ENCODE measurements around the gene CHI3L2. TPM values are rescaled to one million over a fixed set of nuclear protein-coding genes. Genes with fewer than 3 reads are reported as not detected.

Gene CHI3L2
- total RNA-seq, 1 donor from 2014 or later = not detected

Other genes starting within 250 kb of the CHI3L2 start
- 25.5 and 66.1 TPM in 2 replicates for gene DRAM2, start 87.6 kb upstream of the CHI3L2 start, total RNA-seq
- 30.5 and 53.0 TPM in 2 replicates for gene CEPT1, start 87.5 kb upstream of the CHI3L2 start, total RNA-seq
- gene DENND2D, start 27.1 kb upstream of the CHI3L2 start, total RNA-seq = 0.86 and 1.3 TPM in 2 replicates
- gene CHIA, start 63.1 kb downstream of the CHI3L2 start, total RNA-seq = not detected in 2 replicates
- gene OVGP1, start 200.0 kb downstream of the CHI3L2 start, total RNA-seq = 0.25 and 0.33 TPM in 2 replicates
- 48.5 and 71.7 TPM in 2 replicates for gene WDR77, start 221.5 kb downstream of the CHI3L2 start, total RNA-seq
- 284 and 475 TPM in 2 replicates for gene ATP5PB, start 221.8 kb downstream of the CHI3L2 start, total RNA-seq
- gene C1orf162, start 246.3 kb downstream of the CHI3L2 start, total RNA-seq = 0.07 and 0.18 TPM in 2 replicates